MM.1S (cell line): Measurements from ENCODE around the gene TNK2.

Experiments used
- DNase-seq: peaks from one replicate; pipeline ENCODE4 v3.0.0-alpha.2; 2015
- H2AFZ ChIP-seq: fragments of 300-600 bp; sonication (generic); 2 replicates; pipeline ENCODE4 v1.6.0; 2016; ENCODE audit warnings: antibody characterized with exemption, low read length
- H3F3A ChIP-seq: fragments of 300-600 bp; sonication (generic); 2 replicates; pipeline ENCODE4 v1.6.1; 2016; ENCODE audit warnings: mild to moderate bottlenecking, antibody characterized with exemption, low read length, moderate library complexity, mixed read lengths; ENCODE audit not compliant: insufficient read depth
- H3K27ac ChIP-seq: fragments of 300-600 bp; sonication (generic); 2 replicates; pipeline ENCODE4 v1.5.1; 2016; ENCODE audit warnings: mild to moderate bottlenecking, low read length
- H3K27me3 ChIP-seq: fragments of 300-600 bp; sonication (generic); replicated peaks from 2 replicates; pipeline ENCODE4 v1.6.0; 2016; ENCODE audit warnings: low read length; ENCODE audit not compliant: insufficient read depth
- H3K36me3 ChIP-seq: fragments of 300-600 bp; sonication (generic); replicated peaks from 2 replicates; pipeline ENCODE4 v1.6.1; 2016; ENCODE audit warnings: mild to moderate bottlenecking, low read length, mixed read lengths; ENCODE audit not compliant: insufficient read depth
- H3K4me1 ChIP-seq: fragments of 300-600 bp; sonication (generic); 2 replicates; pipeline ENCODE4 v1.6.1; 2016; ENCODE audit warnings: low read length, mixed read lengths
- H3K4me2 ChIP-seq: fragments of 300-600 bp; sonication (generic); 2 replicates; pipeline ENCODE4 v1.6.0; 2016; ENCODE audit warnings: low read depth, low read length
- H3K4me3 ChIP-seq: fragments of 300-600 bp; sonication (generic); 2 replicates; pipeline ENCODE4 v1.5.1; 2016; ENCODE audit warnings: low read length, mixed read lengths
- H3K79me2 ChIP-seq: fragments of 300-600 bp; sonication (generic); 2 replicates; pipeline ENCODE4 v1.6.1; 2016; ENCODE audit warnings: mixed run types, low read length, mixed read lengths
- H3K9ac ChIP-seq: fragments of 300-600 bp; sonication (generic); 2 replicates; pipeline ENCODE4 v1.6.1; 2016; ENCODE audit warnings: low read length, mixed read lengths
- H3K9me2 ChIP-seq: fragments of 300-600 bp; sonication (generic); replicated peaks from 2 replicates; pipeline ENCODE4 v1.6.1; 2016; ENCODE audit warnings: mild to moderate bottlenecking, low read length, mixed read lengths; ENCODE audit not compliant: insufficient read depth
- H3K9me3 ChIP-seq: fragments of 300-600 bp; sonication (generic); replicated peaks from 2 replicates; pipeline ENCODE4 v1.6.1; 2016; ENCODE audit warnings: mild to moderate bottlenecking, low read length, mixed read lengths; ENCODE audit not compliant: insufficient read depth
- H4K20me1 ChIP-seq: fragments of 300-600 bp; sonication (generic); 2 replicates; pipeline ENCODE4 v1.6.1; 2016; ENCODE audit warnings: mild to moderate bottlenecking, low read length, moderate library complexity, mixed read lengths; ENCODE audit not compliant: insufficient read depth
- CTCF ChIP-seq: fragments of 300-600 bp; sonication (generic); IDR thresholded peaks from 2 replicates; pipeline ENCODE4 v1.5.1; 2016; ENCODE audit warnings: antibody characterized with exemption, low read length, mixed read lengths
- EZH2 ChIP-seq: fragments of 300-600 bp; sonication (generic); optimal IDR thresholded peaks from 2 replicates; pipeline ENCODE3; 2017; ENCODE audit warnings: low read depth, mild to moderate bottlenecking, antibody characterized with exemption, low read length, mixed read lengths
- EZH2phosphoT487 ChIP-seq: fragments of 300-600 bp; sonication (generic); IDR thresholded peaks from 2 replicates; pipeline ENCODE4 v1.6.1; 2018; ENCODE audit warnings: antibody characterized with exemption, low read length

TNK2 gene

GRCh38 chr3:195853036-195853435 lies 55.3 kb downstream of the TNK2 start:
- Histone ChIP-seq H3K27ac (no peak overlapping the region), H3K4me3 (no peak overlapping the region), H3K9me3 (no peaks in the 10 kb centered on the region), H4K20me1 (no peaks in the 10 kb centered on the region), H3K9me2 (no peaks in the 10 kb centered on the region), H3K9ac (no peak overlapping the region), H2AFZ (no peak overlapping the region), H3K27me3 (no peaks in the 10 kb centered on the region), H3K79me2 (no peaks in the 10 kb centered on the region), H3F3A (no peaks in the 10 kb centered on the region), H3K4me2 (no peak overlapping the region), H3K4me1 (no peaks in the 10 kb centered on the region), H3K36me3 (no peaks in the 10 kb centered on the region)
- no peak for DNase-seq
- TF ChIP-seq EZH2 (no peak), CTCF (no peak), EZH2phosphoT487 (no peak)

GRCh38 chr3:195850857-195851543 lies 57.4 kb downstream of the TNK2 start:
- Histone ChIP-seq H3F3A (no peaks in the 10 kb centered on the region), H3K9me2 (no peaks in the 10 kb centered on the region), H2AFZ (peak overlapping the region; percentile 44), H3K27ac (no peak overlapping the region), H3K27me3 (0 out of 2 replicates have a peak, but pooled peaks cover 2% of the 10 kb centered on the region), H3K4me3 (peak overlapping the region; percentile 13; the same call in 1 of the 2 replicates), H3K79me2 (no peaks in the 10 kb centered on the region), H4K20me1 (no peaks in the 10 kb centered on the region), H3K9me3 (no peaks in the 10 kb centered on the region), H3K4me2 (peak overlapping the region; percentile 71), H3K36me3 (no peaks in the 10 kb centered on the region), H3K9ac (no peak overlapping the region), H3K4me1 (no peaks in the 10 kb centered on the region)
- peak; percentile 100 for TF ChIP-seq CTCF
- no peak for TF ChIP-seq EZH2
- DNase-seq, result peak; percentile 94

- no peak overlapping the region for H3K4me3 ChIP-seq
- no peak for TF ChIP-seq EZH2phosphoT487
- TF ChIP-seq CTCF, result no peak
- TF ChIP-seq EZH2, result no peak
- no peak overlapping the region for H3K9ac ChIP-seq
- H3K4me1 ChIP-seq, result no peaks in the 10 kb centered on the region
- H3K27ac ChIP-seq, result no peak overlapping the region
- no peaks in the 10 kb centered on the region for H3K9me2 ChIP-seq
- H3K27me3 ChIP-seq, result peaks cover 17% of the 10 kb centered on the region
- no peaks in the 10 kb centered on the region for H3K79me2 ChIP-seq
- no peak overlapping the region for H2AFZ ChIP-seq
- H3F3A ChIP-seq, result no peaks in the 10 kb centered on the region
- H3K9me3 ChIP-seq, result no peaks in the 10 kb centered on the region
- H4K20me1 ChIP-seq, result no peaks in the 10 kb centered on the region
- no peak for DNase-seq
- H3K4me2 ChIP-seq, result no peak overlapping the region
- no peaks in the 10 kb centered on the region for H3K36me3 ChIP-seq
These were observed 58.9 kb downstream of the TNK2 start for GRCh38 chr3:195849322-195850074.
